NCI-H1436 (cell line): ENCODE data around the gene CPSF4.
"Not testable (repeated sequence)": the region's sequence is repeated elsewhere in the genome, so short reads cannot be mapped to it uniquely, and the experiment has no call there.

ENCODE experiments used
- DNase-seq: peaks from one replicate; lab custom pipeline; 2025; lab: John Stamatoyannopoulos, UW

Gene CPSF4

GRCh38 chr7:99490878-99491277 is 52.1 kb downstream of the CPSF4 start:
- no peak for DNase-seq

- no peak for DNase-seq
Observed at GRCh38 chr7:99493823-99494222, 55.1 kb downstream of the CPSF4 start.

- no peak for DNase-seq
Observed at GRCh38 chr7:99497766-99498545, 59.2 kb downstream of the CPSF4 start.

GRCh38 chr7:99498546-99498944 is 59.8 kb downstream of the CPSF4 start:
- DNase-seq: no peak

- no peak for DNase-seq
Observed at GRCh38 chr7:99499371-99499720, 60.6 kb downstream of the CPSF4 start.

- DNase-seq: peak; percentile 86
Observed at GRCh38 chr7:99499721-99500636, 61.2 kb downstream of the CPSF4 start, which contains the start of gene ZNF394. Gene ZNF394 (minus strand): TSS chr7:99500281. CDS start chr7:99500093, 188 bp downstream.

- no peak for DNase-seq
Observed at GRCh38 chr7:99500637-99501009, 61.9 kb downstream of the CPSF4 start.

- DNase-seq: not testable (repeated sequence)
Observed at GRCh38 chr7:99501236-99501635, 62.5 kb downstream of the CPSF4 start.

- peak; percentile 97 for DNase-seq
Observed at GRCh38 chr7:99504281-99504602, 65.5 kb downstream of the CPSF4 start.

GRCh38 chr7:99504603-99505323 is 66.0 kb downstream of the CPSF4 start, which contains the start of gene ZKSCAN5:
Gene ZKSCAN5 (plus strand): TSS chr7:99504662. CDS start chr7:99506045, 1,383 bp downstream.
- DNase-seq: peak; percentile 93

GRCh38 chr7:99505324-99505662 is 66.5 kb downstream of the CPSF4 start:
- no peak for DNase-seq
